ENCODE results near the gene TMEM225B. TPM values are rescaled to one million over a fixed set of nuclear protein-coding genes. Genes with fewer than 3 reads are reported as not detected.

TMEM225B gene
- total and polyA plus RNA-seq, 7 donors = 0.20 to 0.86 (median 0.42) TPM; not detected in 2

- Histone ChIP-seq H3K9me3 (peaks cover 1% of the 10 kb centered on the region), H3K27me3 (ENCODE audit: insufficient read depth in 3 of 3, low read length in 2 of 3) (no peaks in the 10 kb centered on the region), H3K36me3 (ENCODE audit: insufficient read depth in 1 of 2, low read depth in 1 of 2) (peaks cover 5 to 42% of the 10 kb centered on the region in 2 donors), H3K4me3 (no peak overlapping the region), H3K27ac (no peak overlapping the region), H3K4me1 (peaks cover 27% of the 10 kb centered on the region)
- no peak for ATAC-seq
- TF ChIP-seq CTCF (IDR thresholded peaks at IDR 0.05) = no peak
- 78 to 84% (median 79%) methylated on average over 4 of the region's 4 CpGs for WGBS, 3 donors
- intact Hi-C loops (cut with DNase I) = loop anchor here in 1 of 2 donors (5.0 kb wide), 1 partner anchor 51 kb away; the partner anchor contains the start of genes ZKSCAN5 and ZNF394
- no peak for DNase-seq
Observed at GRCh38 chr7:99553039-99553438, 45.0 kb upstream of the TMEM225B start.

- Histone ChIP-seq H3K9me3 (no peaks in the 10 kb centered on the region), H3K27me3 (ENCODE audit: insufficient read depth in 3 of 3, low read length in 2 of 3) (no peaks in the 10 kb centered on the region), H3K36me3 (ENCODE audit: insufficient read depth in 1 of 2, low read depth in 1 of 2) (peaks cover 0 to 39% of the 10 kb centered on the region in 2 donors), H3K4me1 (peaks cover 32% of the 10 kb centered on the region), H3K4me3 (no peak overlapping the region), H3K27ac (no peak overlapping the region)
- TF ChIP-seq CTCF (IDR thresholded peaks at IDR 0.05) = no peak
- DNase-seq (no peak), ATAC-seq (no peak)
- 66 to 74% (median 69%) methylated on average over 2 of the region's 2 CpGs for WGBS, 3 donors
- intact Hi-C loops (cut with DNase I) = loop anchor here in 1 of 2 donors (5.0 kb wide), 1 partner anchor 53 kb away; the partner anchor contains the start of genes ZKSCAN5 and ZNF394
Observed at GRCh38 chr7:99554939-99555338, 43.1 kb upstream of the TMEM225B start.

GRCh38 chr7:99557196-99557607, 40.9 kb upstream of the TMEM225B start:
- no peaks in the 10 kb centered on the region for H3K9me3 ChIP-seq
- no peak for TF ChIP-seq CTCF (IDR thresholded peaks at IDR 0.05)
- peaks cover 46% of the 10 kb centered on the region for H3K4me1 ChIP-seq
- no peaks in the 10 kb centered on the region for H3K27me3 ChIP-seq (ENCODE audit: insufficient read depth in 3 of 3, low read length in 2 of 3)
- peaks cover 15 to 61% of the 10 kb centered on the region in 2 donors for H3K36me3 ChIP-seq (ENCODE audit: insufficient read depth in 1 of 2, low read depth in 1 of 2)
- DNase-seq (no peak), ATAC-seq (no peak)
- peak overlapping the region; percentile 95 for H3K27ac ChIP-seq
- peak overlapping the region; percentile 78 for H3K4me3 ChIP-seq
- WGBS, 3 donors = 61 to 75% (median 67%) methylated on average over 4 of the region's 4 CpGs
- intact Hi-C loops (cut with DNase I) = no loop called here

- TF ChIP-seq CTCF (IDR thresholded peaks at IDR 0.05) = no peak
- Histone ChIP-seq H3K4me1 (peaks cover 49% of the 10 kb centered on the region), H3K9me3 (no peaks in the 10 kb centered on the region), H3K36me3 (ENCODE audit: insufficient read depth in 1 of 2, low read depth in 1 of 2) (peaks cover 16 to 68% of the 10 kb centered on the region in 2 donors), H3K4me3 (peak overlapping the region; percentile 78), H3K27me3 (ENCODE audit: insufficient read depth in 3 of 3, low read length in 2 of 3) (no peaks in the 10 kb centered on the region), H3K27ac (peak overlapping the region; percentile 95)
- WGBS, 3 donors = 1 to 3% (median 1%) methylated on average over 17 of the region's 17 CpGs
- intact Hi-C loops (cut with DNase I) = loop anchor here in 1 of 2 donors (2.0 kb wide), 1 partner anchor 53 kb away; the partner anchor contains the start of gene ZKSCAN5
- ATAC-seq = peak in 2 of 4 donors; percentile 0 to 70
- DNase-seq = no peak
Observed at GRCh38 chr7:99557940-99558305, 40.1 kb upstream of the TMEM225B start.
